Measurements from ENCODE around the gene PTCH2. TPM values are rescaled to one million over a fixed set of nuclear protein-coding genes. Genes with fewer than 3 reads are reported as not detected.
"Not testable (repeated sequence)": the region's sequence is repeated elsewhere in the genome, so short reads cannot be mapped to it uniquely, and the experiment has no call there.

PTCH2 gene
- total RNA-seq, 1 donor from 2014 or later, result 1.5 TPM

- not testable (repeated sequence) for DNase-seq (ENCODE audit: low spot score)
These were observed 4.8 kb downstream of the PTCH2 start for GRCh38 chr1:44838294-44838693.

- peak; percentile 88 for DNase-seq (ENCODE audit: low spot score)
These were observed 7.0 kb downstream of the PTCH2 start for GRCh38 chr1:44835738-44836675.

- no peak for DNase-seq (ENCODE audit: low spot score)
These were observed 8.7 kb downstream of the PTCH2 start for GRCh38 chr1:44834328-44834727.

GRCh38 chr1:44832056-44832705, 10.9 kb downstream of the PTCH2 start:
- DNase-seq (ENCODE audit: low spot score), result no peak

- DNase-seq (ENCODE audit: low spot score), result no peak
These were observed 11.5 kb downstream of the PTCH2 start for GRCh38 chr1:44831516-44831915.

GRCh38 chr1:44830900-44831304, 12.2 kb downstream of the PTCH2 start:
- DNase-seq (ENCODE audit: low spot score), result no peak

- no peak for DNase-seq (ENCODE audit: low spot score)
These were observed 13.3 kb downstream of the PTCH2 start for GRCh38 chr1:44829506-44830384.

- no peak for DNase-seq (ENCODE audit: low spot score)
These were observed 14.1 kb downstream of the PTCH2 start for GRCh38 chr1:44828841-44829440.

GRCh38 chr1:44828003-44828651, 14.9 kb downstream of the PTCH2 start:
- no peak for DNase-seq (ENCODE audit: low spot score)

- DNase-seq (ENCODE audit: low spot score), result no peak
These were observed 15.7 kb downstream of the PTCH2 start for GRCh38 chr1:44827197-44828002.

GRCh38 chr1:44826375-44827196, 16.5 kb downstream of the PTCH2 start:
- no peak for DNase-seq (ENCODE audit: low spot score)

GRCh38 chr1:44824392-44824791, 18.7 kb downstream of the PTCH2 start:
- DNase-seq (ENCODE audit: low spot score), result not testable (repeated sequence)

- no peak for DNase-seq (ENCODE audit: low spot score)
These were observed 20.0 kb downstream of the PTCH2 start for GRCh38 chr1:44822981-44823451.

- no peak for DNase-seq (ENCODE audit: low spot score)
These were observed 20.8 kb downstream of the PTCH2 start for GRCh38 chr1:44822131-44822701.

GRCh38 chr1:44821240-44821715, 21.8 kb downstream of the PTCH2 start:
- no peak for DNase-seq (ENCODE audit: low spot score)

GRCh38 chr1:44820328-44821239, 22.5 kb downstream of the PTCH2 start:
- no peak for DNase-seq (ENCODE audit: low spot score)

GRCh38 chr1:44819608-44820327, 23.3 kb downstream of the PTCH2 start:
- peak; percentile 86 for DNase-seq (ENCODE audit: low spot score)

Measured in ureter (tissue), 1 donor.